ENCODE results near the gene TULP4.
"Not testable (repeated sequence)": the region's sequence is repeated elsewhere in the genome, so short reads cannot be mapped to it uniquely, and the experiment has no call there.

TULP4 gene

DNA sequence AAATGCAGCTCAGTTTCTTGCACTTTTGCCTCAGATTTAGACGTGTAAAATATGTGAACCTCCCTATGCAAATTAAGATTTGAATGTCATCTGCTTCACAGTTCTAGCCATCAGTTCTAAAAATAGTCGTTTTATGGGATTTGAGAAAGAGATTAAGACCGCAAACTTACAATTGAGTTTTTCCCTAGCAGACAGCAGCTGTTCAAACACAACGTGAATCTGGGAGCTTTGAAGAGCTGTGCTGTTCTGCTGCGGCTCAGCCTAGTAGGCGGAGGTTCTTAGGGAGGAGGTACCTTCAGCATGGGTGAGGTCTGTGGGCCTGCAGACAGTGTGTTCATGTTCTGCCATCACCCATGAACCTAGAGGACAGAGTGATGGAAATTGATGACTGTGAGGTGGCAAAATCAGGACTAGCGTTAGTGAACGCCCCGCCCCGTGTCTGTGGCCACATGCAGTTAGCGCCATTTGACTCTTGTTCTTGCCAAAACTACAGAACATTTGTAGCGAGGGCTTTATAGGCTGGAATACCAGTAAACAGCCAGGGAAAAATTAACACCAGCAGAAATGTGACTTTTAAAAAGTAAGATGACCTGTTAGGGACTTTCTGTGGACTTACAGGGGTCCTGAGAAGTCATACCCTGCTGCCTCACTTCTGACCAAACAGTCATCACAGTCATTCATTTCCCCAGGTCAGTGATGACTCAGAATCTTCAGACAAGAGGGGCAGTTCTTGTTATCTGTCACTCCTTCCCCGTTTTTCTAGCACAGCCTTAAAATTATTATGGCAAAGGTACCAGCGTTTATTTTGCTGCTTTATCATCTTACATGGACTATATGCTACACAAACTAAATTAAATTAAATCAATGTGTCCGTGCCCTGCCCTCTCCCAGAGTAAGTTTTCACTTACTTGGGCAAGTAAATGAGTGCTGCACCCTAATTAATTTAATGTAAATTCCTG is 163.4 kb downstream of the TULP4 start:
- no peak for FAIRE-seq

DNA sequence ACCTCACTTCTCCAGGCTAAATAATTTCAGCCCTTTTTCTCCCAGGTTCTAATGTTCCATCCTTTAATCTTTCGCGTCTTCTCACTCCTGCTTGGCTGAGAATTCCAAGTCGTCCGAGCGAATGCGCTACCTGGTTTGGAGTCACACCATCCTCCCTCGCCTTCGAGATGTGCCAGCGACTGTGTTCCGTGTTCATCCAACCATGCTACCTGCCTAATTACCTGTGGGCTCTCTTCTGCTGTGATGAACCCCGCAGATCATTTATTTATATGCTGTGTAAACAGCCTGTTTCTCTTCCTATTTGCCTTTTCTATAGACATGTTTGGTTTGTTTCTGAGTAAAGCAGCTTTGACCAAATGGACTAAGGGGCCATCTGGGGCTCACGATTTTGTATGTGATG is 164.1 kb downstream of the TULP4 start:
- no peak for FAIRE-seq

DNA sequence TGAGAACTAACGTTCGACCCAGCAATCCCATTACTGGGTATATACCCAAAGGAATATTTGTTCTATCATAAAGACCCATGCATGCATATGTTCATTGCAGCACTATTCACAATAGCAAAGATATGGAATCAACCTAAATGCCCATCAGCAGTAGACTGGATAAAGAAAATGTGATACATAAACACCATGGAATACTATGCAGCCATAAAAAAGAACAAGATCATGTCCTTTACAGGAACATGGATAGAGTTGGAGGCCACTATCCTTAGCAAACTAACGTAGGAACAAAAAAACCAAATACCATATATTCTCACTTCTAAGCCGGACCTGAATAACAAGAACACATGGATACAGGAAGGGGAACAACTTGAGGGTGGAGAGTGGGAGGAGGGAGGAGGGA is 165.5 kb downstream of the TULP4 start:
- not testable (repeated sequence) for FAIRE-seq

DNA sequence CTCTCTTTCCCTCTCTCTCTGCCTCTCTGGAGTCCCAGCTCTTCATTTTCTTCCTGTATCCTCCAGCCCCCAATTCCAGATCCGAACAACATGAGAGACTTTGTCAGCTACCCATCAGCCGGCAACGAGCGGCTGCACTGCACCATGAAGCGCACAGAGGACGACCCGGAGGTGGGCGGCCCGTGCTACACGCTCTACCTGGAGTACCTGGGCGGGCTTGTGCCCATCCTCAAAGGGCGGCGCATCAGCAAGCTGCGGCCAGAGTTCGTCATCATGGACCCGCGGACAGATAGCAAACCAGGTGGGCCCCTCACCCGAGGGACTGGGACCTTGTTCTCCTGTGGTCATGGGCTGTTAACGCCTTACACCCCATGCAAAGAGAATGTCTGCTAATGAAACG is 168.7 kb downstream of the TULP4 start:
- no peak for FAIRE-seq

DNA sequence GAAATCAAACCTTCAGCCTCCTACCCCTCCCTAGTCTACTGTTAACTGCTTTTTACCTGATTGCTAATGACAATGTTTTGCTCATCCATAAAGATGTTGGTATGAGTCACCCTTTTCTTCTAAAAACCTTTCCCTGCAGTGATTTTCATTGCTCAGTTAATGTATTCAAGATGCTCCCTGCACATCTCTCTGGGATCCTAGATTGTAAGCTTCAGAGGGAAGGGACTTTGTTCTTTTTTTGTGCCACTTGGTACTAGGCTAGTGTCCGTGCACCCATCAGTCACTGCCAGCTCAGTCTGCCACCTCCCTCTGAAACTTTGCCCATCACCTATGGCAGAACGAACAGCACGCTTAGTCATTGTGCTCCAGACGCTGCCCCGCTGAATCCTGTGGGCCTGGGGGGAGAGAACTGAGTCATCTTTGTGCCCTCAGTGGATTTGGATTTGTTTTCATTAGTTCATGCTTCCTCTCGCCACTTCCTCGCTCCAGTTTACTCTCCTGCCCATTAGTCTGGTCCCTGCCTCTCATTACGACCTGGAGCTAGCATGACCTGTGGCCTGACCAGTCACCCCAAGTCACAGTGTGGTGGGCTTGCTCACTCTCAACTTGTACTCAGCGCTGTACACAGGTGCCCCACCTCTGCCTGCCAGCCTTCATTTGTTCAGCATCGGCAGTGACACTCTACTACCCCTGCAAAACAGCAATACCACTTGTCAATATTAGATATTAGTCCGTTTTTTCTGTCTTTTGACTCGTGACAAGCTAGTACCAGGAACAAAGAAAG is 169.6 kb downstream of the TULP4 start:
- no peak for FAIRE-seq

DNA sequence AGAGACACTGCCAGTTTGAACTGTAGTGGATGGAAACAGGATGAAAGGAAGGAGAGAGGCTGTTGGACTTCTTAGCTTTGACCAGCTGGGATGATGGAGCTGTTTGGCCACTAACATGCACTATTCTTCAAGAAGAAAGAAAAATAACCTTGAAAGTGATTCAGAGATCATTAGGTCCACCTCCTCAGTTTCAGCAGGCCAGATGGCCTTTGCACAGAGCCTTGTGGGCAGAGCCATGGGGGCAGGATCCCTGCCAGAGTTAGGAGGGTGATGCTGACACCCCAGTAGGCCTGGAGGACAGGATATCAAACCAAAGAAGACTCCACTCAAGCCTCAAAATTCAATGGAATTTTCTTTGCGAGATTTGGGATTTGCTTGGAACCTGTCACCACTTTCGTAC is 173.2 kb downstream of the TULP4 start:
- no peak for FAIRE-seq

DNA sequence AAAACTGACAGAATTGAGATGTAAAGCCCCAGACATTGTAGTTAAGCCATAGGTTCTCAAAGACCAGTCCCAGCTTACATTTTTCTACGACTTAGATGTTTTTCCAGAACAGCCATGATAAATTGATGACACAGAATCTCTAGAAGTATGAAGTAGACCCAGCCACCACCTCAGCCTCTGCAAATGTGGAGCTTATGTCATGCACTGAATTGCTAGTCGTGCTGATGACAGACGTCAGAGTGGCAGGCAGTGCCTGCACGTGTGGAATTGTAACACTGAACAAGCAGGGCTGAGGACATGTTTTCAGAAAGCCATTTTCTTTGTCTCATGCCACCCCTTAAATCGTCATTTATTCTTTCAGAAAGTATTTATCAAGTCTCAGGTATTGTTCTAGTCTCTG is 175.2 kb downstream of the TULP4 start:
- FAIRE-seq, result no peak

DNA sequence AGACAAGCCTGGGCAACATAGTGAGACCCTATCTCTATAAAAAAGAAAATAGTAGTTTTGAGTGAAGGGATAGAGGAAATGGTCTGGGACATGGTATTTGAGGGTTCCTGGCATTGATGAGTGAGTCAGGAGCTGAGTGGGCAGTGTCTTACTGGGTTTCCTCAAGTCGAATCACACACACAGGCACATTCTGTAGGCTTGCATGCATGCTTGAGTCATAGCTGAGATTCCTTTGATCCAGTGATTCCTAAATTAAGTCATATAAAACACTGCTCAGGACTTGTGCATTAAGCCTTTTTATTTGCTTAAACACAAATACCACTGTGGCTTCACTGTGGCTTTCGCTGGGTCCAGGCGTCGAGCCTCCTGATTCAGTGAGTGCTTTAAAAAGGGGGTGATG is 175.8 kb downstream of the TULP4 start:
- no peak for FAIRE-seq

DNA sequence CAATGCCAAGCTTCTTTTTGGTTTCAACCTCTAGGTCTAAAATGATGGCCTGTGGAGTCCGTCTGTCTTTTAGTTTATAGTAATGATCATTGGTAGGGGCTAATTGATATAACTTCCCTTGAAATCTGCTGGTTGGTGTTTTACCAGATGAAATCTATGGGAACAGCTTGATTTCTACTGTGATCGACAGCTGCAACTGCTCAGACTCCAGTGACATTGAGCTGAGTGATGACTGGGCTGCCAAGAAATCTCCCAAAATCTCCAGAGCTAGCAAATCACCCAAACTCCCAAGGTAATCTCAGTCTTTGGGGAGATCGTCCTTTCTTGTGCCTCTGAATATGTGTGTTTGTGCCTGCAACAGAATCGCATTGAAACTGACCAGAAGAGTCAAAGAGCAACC is 177.2 kb downstream of the TULP4 start:
- no peak for FAIRE-seq

DNA sequence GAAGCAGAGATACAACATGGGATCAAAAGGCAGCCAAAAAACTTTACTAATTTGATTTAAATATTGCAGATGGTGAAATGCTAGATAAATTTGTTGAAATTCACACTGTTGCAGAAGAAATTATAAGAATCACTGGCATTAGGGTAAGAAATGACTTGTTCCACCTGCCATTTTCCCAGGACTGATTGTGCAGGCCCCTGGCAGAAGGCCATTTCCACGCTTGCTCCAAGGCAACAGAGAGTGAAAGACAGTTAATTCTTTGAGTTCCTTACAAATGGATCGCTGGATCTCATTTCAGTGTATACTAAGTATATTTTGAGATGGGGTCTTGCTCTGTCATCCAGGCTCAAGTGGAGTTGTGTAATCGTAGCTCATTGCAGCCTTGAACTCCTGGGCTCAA is 180.6 kb downstream of the TULP4 start:
- no peak for FAIRE-seq

DNA sequence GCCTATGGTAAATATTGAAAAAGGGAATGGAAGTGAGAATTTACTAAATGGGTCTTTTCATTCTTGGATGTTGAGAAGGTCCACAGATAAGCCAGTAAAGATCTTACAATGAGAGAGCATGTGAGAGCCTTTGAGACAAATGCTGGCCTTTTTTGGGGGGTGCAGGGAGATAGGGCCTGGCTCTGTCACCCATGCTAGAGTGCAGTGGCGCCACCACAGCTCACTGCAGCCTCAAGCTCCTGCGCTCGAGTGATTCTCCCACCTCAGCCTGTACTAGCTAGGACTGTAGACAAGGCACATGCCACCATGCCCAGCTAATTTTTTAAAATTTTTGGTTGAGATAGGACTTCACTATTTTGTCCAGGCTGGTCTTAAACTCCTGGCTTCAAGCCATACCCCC is 184.4 kb downstream of the TULP4 start:
- FAIRE-seq, result no peak

DNA sequence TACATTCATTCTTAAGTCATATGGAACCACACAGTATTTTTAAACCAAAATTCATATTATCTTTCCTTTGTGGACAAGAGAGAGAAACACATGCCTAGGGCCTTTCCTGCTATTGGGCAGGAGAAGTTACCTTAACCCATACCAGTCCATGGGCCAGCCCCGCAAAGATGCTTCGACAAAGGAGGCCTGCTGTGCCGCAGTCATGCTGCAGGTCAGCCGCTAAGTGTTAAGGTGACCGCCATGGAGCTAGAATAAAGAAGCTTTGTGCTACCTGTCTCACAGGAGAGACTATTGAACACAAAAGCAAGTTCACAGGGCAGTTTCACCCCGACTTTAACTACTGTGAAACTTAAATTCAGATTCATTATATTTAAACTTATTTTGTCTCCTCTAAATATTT is 185.4 kb downstream of the TULP4 start:
- no peak for FAIRE-seq

DNA sequence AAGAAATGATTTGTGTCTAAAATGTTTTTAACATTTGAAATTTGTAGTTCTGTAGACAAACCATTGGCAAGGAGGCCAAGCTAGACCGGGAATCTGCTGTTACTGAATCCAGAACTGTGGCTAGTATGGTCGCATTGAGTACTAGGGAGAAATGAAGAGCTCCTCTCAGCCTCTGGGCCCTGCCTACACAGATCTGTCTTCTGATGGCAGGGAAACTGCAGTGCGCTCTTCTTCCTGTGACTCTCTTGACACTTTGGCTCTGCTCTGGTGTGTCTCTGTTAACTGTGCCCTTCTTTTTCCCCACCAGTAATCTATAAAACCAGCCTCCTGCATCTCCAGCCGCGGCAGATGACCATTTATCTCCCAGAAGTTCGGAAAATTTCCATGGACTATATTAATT is 186.1 kb downstream of the TULP4 start:
- FAIRE-seq, result no peak

DNA sequence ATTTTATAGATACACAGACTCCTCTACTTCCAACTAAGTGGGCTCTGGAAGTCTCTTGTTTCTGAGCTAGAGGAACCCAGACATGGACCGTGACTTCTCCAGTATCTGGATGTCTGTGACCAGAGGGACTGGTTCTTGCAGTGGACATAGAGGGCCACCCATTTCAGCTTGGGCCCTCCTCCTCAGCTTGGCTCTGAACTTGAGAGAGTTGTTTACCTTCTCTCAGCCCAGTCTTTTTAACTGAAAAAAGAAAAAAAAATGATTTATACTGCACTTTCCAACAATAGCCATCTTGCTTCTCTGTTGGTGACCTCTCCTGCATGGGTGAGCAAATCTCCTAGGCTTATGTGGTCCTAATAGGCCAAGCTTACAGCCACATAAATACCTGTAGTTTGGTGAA is 187.3 kb downstream of the TULP4 start:
- FAIRE-seq, result no peak

DNA sequence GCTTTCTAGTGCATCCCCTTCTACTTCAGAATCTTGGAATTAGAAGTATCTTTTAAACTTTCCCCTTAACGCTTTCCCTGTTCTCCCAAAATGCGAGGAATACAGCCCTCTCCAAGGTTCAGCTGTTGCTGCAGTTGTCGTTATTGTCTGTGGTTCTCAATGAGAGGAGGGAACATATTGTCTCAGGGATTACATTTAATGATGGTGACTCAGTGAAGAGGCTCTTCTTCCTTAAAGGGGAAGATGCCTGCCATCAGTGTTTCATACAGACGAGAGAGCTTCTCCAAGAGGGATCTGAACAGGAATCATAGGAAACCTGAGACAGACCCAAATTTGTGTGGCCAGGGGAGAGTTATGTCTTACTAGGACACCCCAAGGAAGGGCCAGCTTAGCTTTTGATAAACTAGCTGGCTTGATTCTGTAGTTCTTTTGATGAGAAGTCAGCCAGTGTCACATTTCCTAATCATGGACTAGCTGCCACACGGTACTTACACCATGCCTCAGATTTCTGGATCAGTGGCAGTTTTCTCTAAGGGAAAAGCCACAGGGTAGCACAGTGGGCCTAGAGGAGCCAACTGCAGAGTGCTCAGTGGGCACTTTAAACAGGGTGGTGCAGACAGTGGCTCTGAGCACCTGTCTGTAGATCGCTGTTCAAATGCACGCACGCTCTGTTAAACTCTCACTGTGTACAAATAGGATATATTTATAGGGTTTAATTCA is 187.9 kb downstream of the TULP4 start:
- no peak for FAIRE-seq

DNA sequence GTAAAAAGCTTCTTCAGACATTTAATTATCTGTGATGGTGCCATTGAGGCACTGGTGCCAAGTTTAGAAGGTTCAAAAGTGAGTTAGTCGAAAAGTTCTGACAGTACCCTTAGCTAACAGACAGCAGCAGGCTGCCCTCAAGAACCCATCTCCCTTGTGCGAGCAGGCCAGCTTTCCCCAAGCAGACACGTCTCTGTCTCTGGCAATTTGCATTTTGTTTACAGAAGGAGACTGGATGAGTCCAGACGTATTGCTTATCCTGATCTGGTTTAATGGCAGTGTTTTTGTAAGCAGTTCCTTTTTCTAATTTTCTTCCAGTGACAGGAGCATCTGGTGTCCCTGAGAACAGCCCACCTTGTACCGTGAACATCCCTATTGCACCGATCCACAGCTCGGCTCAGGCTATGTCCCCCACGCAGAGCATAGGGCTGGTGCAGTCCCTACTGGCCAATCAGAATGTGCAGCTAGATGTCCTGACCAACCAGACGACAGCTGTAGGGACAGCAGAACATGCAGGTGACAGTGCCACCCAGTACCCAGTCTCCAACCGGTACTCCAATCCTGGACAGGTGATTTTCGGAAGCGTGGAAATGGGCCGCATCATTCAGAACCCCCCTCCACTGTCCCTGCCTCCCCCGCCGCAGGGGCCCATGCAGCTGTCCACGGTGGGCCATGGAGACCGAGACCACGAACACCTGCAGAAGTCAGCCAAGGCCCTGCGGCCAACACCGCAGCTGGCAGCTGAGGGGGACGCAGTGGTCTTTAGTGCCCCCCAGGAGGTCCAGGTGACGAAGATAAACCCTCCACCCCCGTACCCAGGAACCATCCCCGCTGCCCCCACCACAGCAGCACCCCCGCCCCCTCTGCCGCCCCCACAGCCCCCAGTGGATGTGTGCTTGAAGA is 189.3 kb downstream of the TULP4 start:
- no peak for FAIRE-seq

DNA sequence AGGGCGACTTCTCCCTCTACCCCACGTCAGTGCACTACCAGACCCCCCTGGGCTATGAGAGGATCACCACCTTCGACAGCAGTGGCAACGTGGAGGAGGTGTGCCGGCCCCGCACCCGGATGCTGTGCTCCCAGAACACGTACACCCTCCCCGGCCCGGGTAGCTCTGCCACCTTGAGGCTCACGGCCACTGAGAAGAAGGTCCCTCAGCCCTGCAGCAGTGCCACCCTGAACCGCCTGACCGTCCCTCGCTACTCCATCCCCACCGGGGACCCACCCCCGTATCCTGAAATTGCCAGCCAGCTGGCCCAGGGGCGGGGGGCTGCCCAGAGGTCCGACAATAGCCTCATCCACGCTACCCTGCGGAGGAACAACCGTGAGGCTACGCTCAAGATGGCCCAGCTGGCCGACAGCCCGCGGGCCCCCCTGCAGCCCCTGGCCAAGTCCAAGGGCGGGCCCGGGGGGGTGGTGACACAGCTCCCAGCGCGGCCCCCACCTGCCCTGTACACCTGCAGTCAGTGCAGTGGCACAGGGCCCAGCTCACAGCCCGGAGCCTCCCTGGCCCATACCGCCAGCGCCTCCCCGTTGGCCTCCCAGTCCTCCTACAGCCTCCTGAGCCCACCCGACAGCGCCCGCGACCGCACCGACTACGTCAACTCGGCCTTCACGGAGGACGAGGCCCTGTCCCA is 190.1 kb downstream of the TULP4 start:
- no peak for FAIRE-seq

DNA sequence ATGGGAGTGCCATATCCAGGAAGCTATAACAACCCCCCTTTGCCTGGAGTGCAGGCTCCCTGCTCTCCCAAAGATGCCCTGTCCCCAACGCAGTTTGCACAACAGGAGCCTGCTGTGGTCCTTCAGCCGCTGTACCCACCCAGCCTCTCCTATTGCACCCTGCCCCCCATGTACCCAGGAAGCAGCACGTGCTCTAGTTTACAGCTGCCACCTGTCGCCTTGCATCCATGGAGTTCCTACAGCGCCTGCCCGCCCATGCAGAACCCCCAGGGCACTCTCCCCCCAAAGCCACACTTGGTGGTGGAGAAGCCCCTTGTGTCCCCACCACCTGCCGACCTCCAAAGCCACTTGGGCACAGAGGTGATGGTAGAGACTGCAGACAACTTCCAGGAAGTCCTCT is 191.0 kb downstream of the TULP4 start:
- no peak for FAIRE-seq

DNA sequence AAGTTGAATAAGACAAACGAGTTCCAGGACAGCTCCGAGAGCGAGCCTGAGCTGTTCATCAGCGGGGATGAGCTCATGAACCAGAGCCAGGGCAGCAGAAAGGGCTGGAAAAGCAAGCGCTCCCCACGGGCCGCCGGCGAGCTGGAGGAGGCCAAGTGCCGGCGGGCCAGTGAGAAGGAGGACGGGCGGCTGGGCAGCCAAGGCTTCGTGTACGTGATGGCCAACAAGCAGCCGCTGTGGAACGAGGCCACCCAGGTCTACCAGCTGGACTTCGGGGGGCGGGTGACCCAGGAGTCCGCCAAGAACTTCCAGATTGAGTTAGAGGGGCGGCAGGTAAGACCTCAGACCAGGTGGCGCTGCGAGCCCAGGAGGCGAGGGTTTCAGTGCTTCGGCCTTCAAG is 191.6 kb downstream of the TULP4 start:
- no peak for FAIRE-seq

DNA sequence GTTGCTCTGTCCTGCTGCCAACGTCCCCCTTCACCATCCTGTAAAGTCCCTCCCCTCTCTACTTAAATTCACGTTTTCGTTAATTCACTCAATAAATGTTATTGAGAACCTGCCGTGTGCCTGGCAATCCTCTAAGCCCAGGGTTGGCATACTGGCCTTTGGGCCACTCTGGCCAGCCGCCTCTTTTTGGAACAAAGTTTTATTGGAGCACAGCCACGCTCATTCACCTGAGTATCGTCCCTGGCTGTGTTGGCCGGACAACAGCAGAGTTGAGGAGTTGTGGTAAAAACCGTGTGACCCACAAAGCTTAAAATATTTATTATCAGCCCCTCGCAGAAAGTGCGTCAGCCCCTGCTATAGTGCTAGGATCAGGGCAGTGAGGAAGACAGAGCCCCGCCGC is 192.9 kb downstream of the TULP4 start:
- FAIRE-seq, result no peak

DNA sequence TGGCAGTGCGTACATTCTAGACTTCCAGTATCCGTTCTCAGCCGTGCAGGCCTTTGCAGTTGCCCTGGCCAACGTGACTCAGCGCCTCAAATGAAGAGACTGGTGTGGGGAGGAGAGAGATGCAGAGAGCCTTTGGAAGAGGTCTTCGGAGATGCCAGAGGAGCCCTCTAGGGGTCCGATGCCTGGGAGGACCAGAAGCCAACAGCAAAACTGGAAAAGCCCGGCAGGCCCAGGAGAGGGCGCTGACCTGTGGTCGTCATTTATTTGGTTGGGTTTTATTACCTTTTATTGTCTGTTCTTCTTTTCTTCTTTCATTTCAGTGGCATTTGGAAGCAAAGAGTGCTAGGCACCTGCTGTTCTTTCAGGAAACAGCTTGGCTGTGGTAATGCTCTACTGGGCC is 194.3 kb downstream of the TULP4 start:
- no peak for FAIRE-seq

DNA sequence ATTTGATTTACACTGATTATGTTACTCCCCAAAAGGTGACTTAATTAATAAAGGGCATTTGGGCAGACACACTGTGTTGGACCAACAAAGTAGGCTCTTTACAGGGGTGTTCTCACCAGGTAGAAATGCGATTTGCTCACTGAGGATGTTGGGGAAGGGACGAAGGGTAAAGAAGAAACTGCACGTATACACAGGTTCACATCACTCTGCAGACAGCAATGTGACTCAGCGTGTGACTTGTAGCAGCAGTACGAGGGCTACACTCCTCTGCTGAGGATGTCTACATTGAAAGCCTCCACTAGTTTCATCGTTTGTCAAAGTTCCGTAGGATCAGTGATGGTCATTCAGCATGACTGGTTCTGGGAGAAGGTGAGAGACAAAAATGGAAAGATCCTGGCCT is 194.9 kb downstream of the TULP4 start:
- FAIRE-seq, result no peak

All from G401.6 (cell line).